ENCODE measurements around the gene ABHD17A. TPM values are rescaled to one million over a fixed set of nuclear protein-coding genes. Genes with fewer than 3 reads are reported as not detected.

The ABHD17A gene
- total and polyA plus RNA-seq, 2 donors (not counting 1 experiment from before 2014, with no cell fraction given): 23.0 to 74.5 TPM

DNA sequence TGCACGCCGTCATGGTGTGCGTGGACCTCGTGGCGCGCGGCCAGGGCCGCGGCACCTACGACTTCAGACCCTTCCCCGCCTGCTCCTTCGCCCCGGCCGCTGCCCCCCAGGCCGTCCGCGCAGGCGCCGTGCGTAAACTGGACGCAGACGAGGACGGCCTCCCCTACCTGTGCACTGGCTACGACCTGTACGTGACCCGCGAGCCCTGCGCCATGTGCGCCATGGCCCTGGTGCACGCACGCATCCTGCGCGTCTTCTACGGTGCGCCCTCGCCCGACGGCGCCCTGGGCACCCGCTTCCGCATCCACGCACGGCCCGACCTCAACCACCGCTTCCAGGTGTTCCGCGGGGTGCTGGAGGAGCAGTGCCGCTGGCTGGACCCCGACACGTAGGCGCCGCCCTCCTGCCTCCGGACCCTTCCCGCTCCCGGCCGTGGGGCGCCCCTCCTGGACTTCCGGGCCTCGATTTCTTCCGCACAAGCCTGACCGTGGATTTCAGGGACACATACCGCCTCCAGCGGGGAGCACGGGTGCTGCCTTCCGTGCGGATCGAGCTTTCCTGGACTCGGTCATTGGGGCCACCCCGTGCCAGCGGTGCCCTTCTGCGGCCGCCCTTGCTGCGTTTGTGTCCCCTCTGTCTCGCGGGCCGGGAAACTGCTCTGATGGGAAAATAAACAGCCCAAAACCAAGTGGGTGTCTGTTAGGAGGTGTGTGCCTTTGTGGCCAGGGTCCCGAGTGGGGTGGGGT, 27.6 kb upstream of the ABHD17A start:
- TF ChIP-seq, protein P1, sequence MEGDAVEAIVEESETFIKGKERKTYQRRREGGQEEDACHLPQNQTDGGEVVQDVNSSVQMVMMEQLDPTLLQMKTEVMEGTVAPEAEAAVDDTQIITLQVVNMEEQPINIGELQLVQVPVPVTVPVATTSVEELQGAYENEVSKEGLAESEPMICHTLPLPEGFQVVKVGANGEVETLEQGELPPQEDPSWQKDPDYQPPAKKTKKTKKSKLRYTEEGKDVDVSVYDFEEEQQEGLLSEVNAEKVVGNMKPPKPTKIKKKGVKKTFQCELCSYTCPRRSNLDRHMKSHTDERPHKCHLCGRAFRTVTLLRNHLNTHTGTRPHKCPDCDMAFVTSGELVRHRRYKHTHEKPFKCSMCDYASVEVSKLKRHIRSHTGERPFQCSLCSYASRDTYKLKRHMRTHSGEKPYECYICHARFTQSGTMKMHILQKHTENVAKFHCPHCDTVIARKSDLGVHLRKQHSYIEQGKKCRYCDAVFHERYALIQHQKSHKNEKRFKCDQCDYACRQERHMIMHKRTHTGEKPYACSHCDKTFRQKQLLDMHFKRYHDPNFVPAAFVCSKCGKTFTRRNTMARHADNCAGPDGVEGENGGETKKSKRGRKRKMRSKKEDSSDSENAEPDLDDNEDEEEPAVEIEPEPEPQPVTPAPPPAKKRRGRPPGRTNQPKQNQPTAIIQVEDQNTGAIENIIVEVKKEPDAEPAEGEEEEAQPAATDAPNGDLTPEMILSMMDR (conservative IDR thresholded peaks at IDR 0.05 in 1 of 2, IDR thresholded peaks at IDR 0.05 in 1 of 2; ENCODE audit: low read depth in 1 of 2, low read length in 2 of 2): no peak
- TF ChIP-seq EZH2 (IDR thresholded peaks at IDR 0.05; ENCODE audit: low read length, missing control alignments): no peak
- peaks cover 45% of the 10 kb centered on the region for H3K79me2 ChIP-seq (ENCODE audit: control insufficient read depth, insufficient read depth, low read length)

GRCh38 chr19:1911995-1912394, 26.7 kb upstream of the ABHD17A start:
- TF ChIP-seq, protein P1 (conservative IDR thresholded peaks at IDR 0.05 in 1 of 2, IDR thresholded peaks at IDR 0.05 in 1 of 2; ENCODE audit: low read depth in 1 of 2, low read length in 2 of 2): no peak
- no peak for TF ChIP-seq EZH2 (IDR thresholded peaks at IDR 0.05; ENCODE audit: low read length, missing control alignments)
- Histone ChIP-seq H3K4me2 (ENCODE audit: extremely low read depth, insufficient read depth, low read length) (no peak overlapping the region), H3K9ac (ENCODE audit: insufficient read depth, low read length) (no peak overlapping the region), H3K27me3 (ENCODE audit: control insufficient read depth, insufficient read depth, low read length) (no peaks in the 10 kb centered on the region), H3K9me3 (ENCODE audit: control insufficient read depth, insufficient read depth, low read depth, low read length) (no peaks in the 10 kb centered on the region), H3K36me3 (ENCODE audit: control insufficient read depth, insufficient read depth, low read length) (peaks cover 12% of the 10 kb centered on the region), H3K4me1 (ENCODE audit: control insufficient read depth, extremely low read depth, insufficient read depth, low read length) (peaks cover 2% of the 10 kb centered on the region), H2AFZ (ENCODE audit: low read length) (no peak overlapping the region), H3K27ac (ENCODE audit: insufficient read depth, low read length) (no peak overlapping the region), H3K4me3 (replicated peaks in 1 of 4; ENCODE audit: control extremely low read depth in 1 of 4, insufficient read depth in 1 of 4, low read depth in 3 of 4, low read length in 4 of 4) (no peak overlapping the region), H4K20me1 (ENCODE audit: control insufficient read depth, extremely low read depth, insufficient read depth, low read length) (no peaks in the 10 kb centered on the region), H3K79me2 (ENCODE audit: control insufficient read depth, insufficient read depth, low read length) (peaks cover 54% of the 10 kb centered on the region)
- no peak for DNase-seq (ENCODE audit: low read depth in 2 of 2)

More for the DNA sequence above, 27.6 kb upstream of the ABHD17A start:
- H3K27ac ChIP-seq (ENCODE audit: insufficient read depth, low read length): no peak overlapping the region
- H3K4me3 ChIP-seq (replicated peaks in 1 of 4; ENCODE audit: control extremely low read depth in 1 of 4, insufficient read depth in 1 of 4, low read depth in 3 of 4, low read length in 4 of 4): no peak overlapping the region
- H3K4me1 ChIP-seq (ENCODE audit: control insufficient read depth, extremely low read depth, insufficient read depth, low read length): peaks cover 2% of the 10 kb centered on the region
- no peak for DNase-seq (ENCODE audit: low read depth in 2 of 2)
- H2AFZ ChIP-seq (ENCODE audit: low read length): no peak overlapping the region
- no peaks in the 10 kb centered on the region for H4K20me1 ChIP-seq (ENCODE audit: control insufficient read depth, extremely low read depth, insufficient read depth, low read length)
- H3K36me3 ChIP-seq (ENCODE audit: control insufficient read depth, insufficient read depth, low read length): peaks cover 14% of the 10 kb centered on the region
- no peaks in the 10 kb centered on the region for H3K9me3 ChIP-seq (ENCODE audit: control insufficient read depth, insufficient read depth, low read depth, low read length)
- no peak overlapping the region for H3K9ac ChIP-seq (ENCODE audit: insufficient read depth, low read length)
- no peak overlapping the region for H3K4me2 ChIP-seq (ENCODE audit: extremely low read depth, insufficient read depth, low read length)
- H3K27me3 ChIP-seq (ENCODE audit: control insufficient read depth, insufficient read depth, low read length): no peaks in the 10 kb centered on the region

GRCh38 chr19:1911098-1911497, 25.8 kb upstream of the ABHD17A start:
- H3K4me2 ChIP-seq (ENCODE audit: extremely low read depth, insufficient read depth, low read length): no peak overlapping the region
- no peak overlapping the region for H3K9ac ChIP-seq (ENCODE audit: insufficient read depth, low read length)
- peaks cover 3% of the 10 kb centered on the region for H3K4me1 ChIP-seq (ENCODE audit: control insufficient read depth, extremely low read depth, insufficient read depth, low read length)
- H3K36me3 ChIP-seq (ENCODE audit: control insufficient read depth, insufficient read depth, low read length): peaks cover 12% of the 10 kb centered on the region
- H3K27me3 ChIP-seq (ENCODE audit: control insufficient read depth, insufficient read depth, low read length): no peaks in the 10 kb centered on the region
- no peak overlapping the region for H2AFZ ChIP-seq (ENCODE audit: low read length)
- DNase-seq (ENCODE audit: low read depth in 2 of 2): no peak
- no peak overlapping the region for H3K4me3 ChIP-seq (replicated peaks in 1 of 4; ENCODE audit: control extremely low read depth in 1 of 4, insufficient read depth in 1 of 4, low read depth in 3 of 4, low read length in 4 of 4)
- no peaks in the 10 kb centered on the region for H3K9me3 ChIP-seq (ENCODE audit: control insufficient read depth, insufficient read depth, low read depth, low read length)
- H4K20me1 ChIP-seq (ENCODE audit: control insufficient read depth, extremely low read depth, insufficient read depth, low read length): no peaks in the 10 kb centered on the region
- peaks cover 56% of the 10 kb centered on the region for H3K79me2 ChIP-seq (ENCODE audit: control insufficient read depth, insufficient read depth, low read length)
- TF ChIP-seq, protein P1 (conservative IDR thresholded peaks at IDR 0.05 in 1 of 2, IDR thresholded peaks at IDR 0.05 in 1 of 2; ENCODE audit: low read depth in 1 of 2, low read length in 2 of 2): no peak
- no peak for TF ChIP-seq EZH2 (IDR thresholded peaks at IDR 0.05; ENCODE audit: low read length, missing control alignments)
- no peak overlapping the region for H3K27ac ChIP-seq (ENCODE audit: insufficient read depth, low read length)
